ENCODE results near the gene ZSCAN9.

The ZSCAN9 gene

GRCh38 chr6:28212510-28213212 lies 12.4 kb upstream of the ZSCAN9 start:
- Histone ChIP-seq H3K36me3 (replicated peaks; ENCODE audit: insufficient read depth, low read length) (no peaks in the 10 kb centered on the region), H3K79me2 (ENCODE audit: low read length) (no peaks in the 10 kb centered on the region), H3K4me2 (ENCODE audit: low read depth, low read length) (peak overlapping the region; percentile 89), H3K27me3 (replicated peaks; ENCODE audit: insufficient read depth, low read length) (peaks cover 30% of the 10 kb centered on the region), H3K4me1 (ENCODE audit: low read length) (peaks cover 4% of the 10 kb centered on the region; the same call in 1 of the 2 replicates), H3K9me3 (replicated peaks; ENCODE audit: insufficient read depth, low read length) (no peaks in the 10 kb centered on the region), H4K20me1 (ENCODE audit: insufficient read depth, low read length) (no peaks in the 10 kb centered on the region), H3F3A (ENCODE audit: insufficient read depth, low read length) (peaks cover 18% of the 10 kb centered on the region), H3K27ac (ENCODE audit: low read length) (peak overlapping the region; percentile 24; the same call in 1 of the 2 replicates), H3K9ac (ENCODE audit: low read length) (peak overlapping the region; percentile 52; the same call in 1 of the 2 replicates), H3K9me2 (replicated peaks; ENCODE audit: insufficient read depth, low read length) (no peaks in the 10 kb centered on the region), H3K4me3 (ENCODE audit: low read length) (peak overlapping the region; percentile 78), H2AFZ (ENCODE audit: low read length) (peak overlapping the region; percentile 75)
- no peak for TF ChIP-seq EZH2 (optimal IDR thresholded peaks at IDR 0.05; ENCODE audit: low read depth, low read length)
- TF ChIP-seq CTCF (IDR thresholded peaks at IDR 0.05; ENCODE audit: low read length) = peak; percentile 32
- DNase-seq = peak; percentile 78

GRCh38 chr6:28213213-28213523 lies 11.9 kb upstream of the ZSCAN9 start:
- Histone ChIP-seq H3K9me2 (replicated peaks; ENCODE audit: insufficient read depth, low read length) (no peaks in the 10 kb centered on the region), H3K36me3 (replicated peaks; ENCODE audit: insufficient read depth, low read length) (no peaks in the 10 kb centered on the region), H3K27me3 (replicated peaks; ENCODE audit: insufficient read depth, low read length) (peaks cover 26% of the 10 kb centered on the region), H3K4me1 (ENCODE audit: low read length) (peaks cover 2% of the 10 kb centered on the region; the same call in 1 of the 2 replicates), H2AFZ (ENCODE audit: low read length) (no peak overlapping the region), H3K4me3 (ENCODE audit: low read length) (peak overlapping the region; percentile 78), H3K27ac (ENCODE audit: low read length) (no peak overlapping the region), H3K9me3 (replicated peaks; ENCODE audit: insufficient read depth, low read length) (no peaks in the 10 kb centered on the region), H3F3A (ENCODE audit: insufficient read depth, low read length) (peaks cover 18% of the 10 kb centered on the region), H3K79me2 (ENCODE audit: low read length) (no peaks in the 10 kb centered on the region), H4K20me1 (ENCODE audit: insufficient read depth, low read length) (no peaks in the 10 kb centered on the region), H3K9ac (ENCODE audit: low read length) (no peak overlapping the region; the same call in 1 of the 2 replicates), H3K4me2 (ENCODE audit: low read depth, low read length) (peak overlapping the region; percentile 89)
- no peak for TF ChIP-seq CTCF (IDR thresholded peaks at IDR 0.05; ENCODE audit: low read length)
- no peak for TF ChIP-seq EZH2phosphoT487 (IDR thresholded peaks at IDR 0.05; ENCODE audit: low read length)
- TF ChIP-seq EZH2 (optimal IDR thresholded peaks at IDR 0.05; ENCODE audit: low read depth, low read length) = no peak
- no peak for DNase-seq

- Histone ChIP-seq H2AFZ (ENCODE audit: low read length) (no peak overlapping the region), H3K79me2 (ENCODE audit: low read length) (no peaks in the 10 kb centered on the region), H3K27me3 (replicated peaks; ENCODE audit: insufficient read depth, low read length) (peaks cover 14% of the 10 kb centered on the region; the same call in 1 of the 2 replicates), H4K20me1 (ENCODE audit: insufficient read depth, low read length) (no peaks in the 10 kb centered on the region), H3K36me3 (replicated peaks; ENCODE audit: insufficient read depth, low read length) (no peaks in the 10 kb centered on the region), H3K4me2 (ENCODE audit: low read depth, low read length) (no peak overlapping the region), H3K4me3 (ENCODE audit: low read length) (no peak overlapping the region), H3K4me1 (ENCODE audit: low read length) (no peaks in the 10 kb centered on the region), H3F3A (ENCODE audit: insufficient read depth, low read length) (peaks cover 18% of the 10 kb centered on the region), H3K9me2 (replicated peaks; ENCODE audit: insufficient read depth, low read length) (no peaks in the 10 kb centered on the region), H3K9me3 (replicated peaks; ENCODE audit: insufficient read depth, low read length) (no peaks in the 10 kb centered on the region), H3K27ac (ENCODE audit: low read length) (no peak overlapping the region), H3K9ac (ENCODE audit: low read length) (no peak overlapping the region)
- TF ChIP-seq EZH2 (optimal IDR thresholded peaks at IDR 0.05; ENCODE audit: low read depth, low read length) (no peak), CTCF (IDR thresholded peaks at IDR 0.05; ENCODE audit: low read length) (no peak), EZH2phosphoT487 (IDR thresholded peaks at IDR 0.05; ENCODE audit: low read length) (no peak)
- DNase-seq = no peak
Measured at GRCh38 chr6:28215425-28215824, 9.7 kb upstream of the ZSCAN9 start.
